ENCODE results near the gene PHF8.
A peak's percentile ranks its signal among the peaks of the same experiment; 100 is the strongest.

Gene PHF8

GRCh38 chrX:54049801-54050200 is 5.5 kb upstream of the PHF8 start:
- H3K27ac ChIP-seq: no peak overlapping the region
- no peak for DNase-seq (ENCODE audit: low spot score)
- CTCF ChIA-PET: no interaction called here
- POLR2A ChIA-PET (ENCODE audit: low non-redundant PET): no interaction called here
- TF ChIP-seq CTCF (conservative IDR thresholded peaks at IDR 0.05; ENCODE audit: low read depth): no peak

GRCh38 chrX:54048412-54048811 is 4.1 kb upstream of the PHF8 start:
- H3K27ac ChIP-seq: no peak overlapping the region
- ChIA-PET POLR2A (ENCODE audit: low non-redundant PET) (no interaction called here), CTCF (no interaction called here)

GRCh38 chrX:54045563-54046228 is 1.4 kb upstream of the PHF8 start:
- TF ChIP-seq CTCF (conservative IDR thresholded peaks at IDR 0.05; ENCODE audit: low read depth): no peak
- no peak for DNase-seq (ENCODE audit: low spot score)
- no peak overlapping the region for H3K27ac ChIP-seq
- ChIA-PET POLR2A (ENCODE audit: low non-redundant PET) (no interaction called here), CTCF (no interaction called here)

More at GRCh38 chrX:54048412-54048811, 4.1 kb upstream of the PHF8 start:
- no peak for DNase-seq (ENCODE audit: low spot score)
- no peak for TF ChIP-seq CTCF (conservative IDR thresholded peaks at IDR 0.05; ENCODE audit: low read depth)

- ChIA-PET CTCF (no interaction called here), POLR2A (ENCODE audit: low non-redundant PET) (interaction anchor here (0.7 kb wide), 1 partner anchor 452 kb away, joined by 4 read pairs; no protein-coding TSS in a partner anchor)
- TF ChIP-seq CTCF (conservative IDR thresholded peaks at IDR 0.05; ENCODE audit: low read depth): no peak
- DNase-seq (ENCODE audit: low spot score): peak; percentile 3
- peak overlapping the region; percentile 91 for H3K27ac ChIP-seq
Observed at GRCh38 chrX:54044877-54045338, 635 bp upstream of the PHF8 start.

- ChIA-PET CTCF (no interaction called here), POLR2A (ENCODE audit: low non-redundant PET) (interaction anchor here (0.6 to 1.3 kb wide), 3 partner anchors 137 to 773 kb away, joined by 3 to 4 read pairs (median 3); no protein-coding TSS in a partner anchor)
- H3K27ac ChIP-seq: peak overlapping the region; percentile 91
- DNase-seq (ENCODE audit: low spot score): peak; percentile 4
- no peak for TF ChIP-seq CTCF (conservative IDR thresholded peaks at IDR 0.05; ENCODE audit: low read depth)
Observed at GRCh38 chrX:54043541-54044125, 640 bp downstream of the PHF8 start.

- H3K27ac ChIP-seq: peak overlapping the region; percentile 58
- TF ChIP-seq CTCF (conservative IDR thresholded peaks at IDR 0.05; ENCODE audit: low read depth): no peak; the same call in 1 of the 2 replicates
- ChIA-PET CTCF (interaction anchor here (0.7 kb wide), 1 partner anchor 1120 kb away, joined by 3 read pairs; no protein-coding TSS in a partner anchor), POLR2A (ENCODE audit: low non-redundant PET) (interaction anchor here (0.6 to 1.3 kb wide), 3 partner anchors 138 to 772 kb away, joined by 3 to 4 read pairs (median 3); no protein-coding TSS in a partner anchor)
- no peak for DNase-seq (ENCODE audit: low spot score)
Observed at GRCh38 chrX:54043056-54043455, 1.2 kb downstream of the PHF8 start.
